ENCODE results near the gene KLHL10.
A peak's percentile ranks its signal among the peaks of the same experiment; 100 is the strongest.
"Not testable (repeated sequence)": the region's sequence is repeated elsewhere in the genome, so short reads cannot be mapped to it uniquely, and the experiment has no call there.

KLHL10 gene

DNA sequence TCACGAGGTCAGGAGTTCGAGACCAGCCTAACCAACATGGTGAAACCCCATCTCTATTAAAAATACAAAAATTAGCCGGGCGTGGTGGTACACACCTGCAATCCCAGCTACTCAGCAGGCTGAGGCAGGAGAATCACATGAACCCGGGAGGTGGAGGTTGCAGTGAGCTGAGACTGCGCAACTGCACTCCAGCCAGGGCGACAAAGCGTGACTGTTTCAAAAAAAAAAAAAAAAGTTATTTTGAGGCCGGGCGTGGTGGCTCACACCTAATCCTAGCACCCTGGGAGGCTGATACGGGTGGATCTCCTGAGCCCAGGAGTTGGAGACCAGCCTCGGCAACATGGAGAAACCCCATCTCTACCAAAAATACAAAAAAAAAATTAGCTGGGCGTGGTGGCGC, 13.8 kb downstream of the KLHL10 start:
- DNase-seq (ENCODE audit: low read depth in 2 of 2), result not testable (repeated sequence)

DNA sequence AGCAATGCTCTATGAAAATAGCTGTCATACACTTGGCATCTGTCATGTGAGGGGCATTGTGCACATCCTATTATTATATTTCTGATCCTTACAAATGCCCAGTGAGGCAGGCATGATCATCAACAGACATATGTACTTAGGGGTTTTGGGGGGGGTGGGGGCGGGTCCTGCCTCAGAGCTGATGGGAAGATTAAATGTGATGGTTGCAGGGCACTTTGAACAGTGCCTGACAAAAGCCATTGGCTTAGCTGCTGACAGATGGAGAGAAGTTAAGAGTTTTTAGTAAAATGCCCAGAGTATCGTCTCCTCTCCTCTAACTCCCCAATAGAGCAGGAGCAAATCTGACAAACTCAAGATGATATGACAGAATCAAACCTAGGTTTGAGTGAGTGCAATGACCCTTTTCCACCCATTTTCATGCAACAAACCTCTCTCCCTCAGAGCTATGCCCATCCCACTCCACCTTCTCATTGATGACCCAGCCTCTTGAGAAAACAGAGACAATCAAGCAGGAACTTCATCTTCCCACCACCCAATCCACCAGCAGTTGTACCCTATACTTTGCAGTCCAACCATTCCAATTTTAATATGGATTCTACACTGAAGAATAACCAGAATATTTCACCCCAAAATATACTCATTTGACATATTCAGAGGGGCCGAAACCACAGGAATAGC, 22.8 kb downstream of the KLHL10 start:
- DNase-seq (ENCODE audit: low read depth in 2 of 2), result no peak

DNA sequence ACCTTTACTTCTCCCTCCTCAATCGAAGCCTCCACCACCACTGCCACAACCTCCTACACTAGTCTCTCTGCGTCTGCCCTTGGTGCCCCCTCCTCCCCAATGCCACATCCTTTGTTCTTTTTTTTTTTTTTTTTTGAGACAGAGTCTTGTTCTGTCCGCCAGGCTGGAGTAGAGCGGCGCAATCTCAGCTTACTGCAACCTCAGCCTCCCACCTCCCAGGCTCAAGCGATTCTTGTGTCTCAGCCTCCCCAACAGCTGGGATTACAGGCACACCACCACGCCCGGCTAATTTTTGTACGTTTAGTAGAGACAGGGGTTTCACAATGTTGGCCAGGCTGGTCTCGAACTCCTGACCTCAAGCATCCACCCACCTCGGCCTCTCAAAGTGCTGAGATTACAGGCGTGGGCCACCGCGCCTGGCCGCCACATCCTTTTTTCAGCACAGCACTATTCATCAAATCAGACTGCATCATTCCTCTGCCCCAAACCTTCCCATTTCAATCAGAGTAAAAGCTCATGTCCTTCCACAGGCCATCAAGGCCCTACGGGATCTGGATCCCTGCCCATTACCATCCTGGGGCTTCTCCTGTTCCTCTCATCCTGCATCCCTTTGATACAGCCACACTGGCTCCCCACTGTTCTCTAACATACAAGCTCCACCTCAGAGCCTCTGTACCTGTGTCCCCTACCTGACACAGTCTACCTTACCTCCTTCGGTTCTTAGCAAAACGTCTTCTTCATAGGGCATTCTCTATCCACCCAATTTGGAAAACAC, 25.6 kb downstream of the KLHL10 start:
- DNase-seq (ENCODE audit: low read depth in 2 of 2), result peak in 1 of 2 donors; percentile 19

DNA sequence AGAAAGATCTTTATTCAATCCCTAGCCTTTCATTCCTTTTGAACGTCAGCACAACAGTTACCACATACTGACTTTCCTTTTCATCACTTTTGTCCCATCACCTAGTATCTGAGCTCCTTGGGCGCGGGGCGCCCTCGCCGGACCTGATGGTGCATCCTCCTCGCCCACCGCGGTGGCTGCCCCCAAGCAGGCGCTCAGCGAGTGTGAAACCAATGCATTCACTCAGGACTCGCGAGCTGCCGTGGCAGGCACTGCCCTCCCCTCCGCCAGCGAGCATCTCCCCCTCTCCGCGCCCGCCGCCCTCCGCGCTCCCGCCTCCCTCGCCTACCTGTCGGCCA, 26.8 kb downstream of the KLHL10 start:
- peak in 1 of 2 donors; percentile 30 for DNase-seq (ENCODE audit: low read depth in 2 of 2)

DNA sequence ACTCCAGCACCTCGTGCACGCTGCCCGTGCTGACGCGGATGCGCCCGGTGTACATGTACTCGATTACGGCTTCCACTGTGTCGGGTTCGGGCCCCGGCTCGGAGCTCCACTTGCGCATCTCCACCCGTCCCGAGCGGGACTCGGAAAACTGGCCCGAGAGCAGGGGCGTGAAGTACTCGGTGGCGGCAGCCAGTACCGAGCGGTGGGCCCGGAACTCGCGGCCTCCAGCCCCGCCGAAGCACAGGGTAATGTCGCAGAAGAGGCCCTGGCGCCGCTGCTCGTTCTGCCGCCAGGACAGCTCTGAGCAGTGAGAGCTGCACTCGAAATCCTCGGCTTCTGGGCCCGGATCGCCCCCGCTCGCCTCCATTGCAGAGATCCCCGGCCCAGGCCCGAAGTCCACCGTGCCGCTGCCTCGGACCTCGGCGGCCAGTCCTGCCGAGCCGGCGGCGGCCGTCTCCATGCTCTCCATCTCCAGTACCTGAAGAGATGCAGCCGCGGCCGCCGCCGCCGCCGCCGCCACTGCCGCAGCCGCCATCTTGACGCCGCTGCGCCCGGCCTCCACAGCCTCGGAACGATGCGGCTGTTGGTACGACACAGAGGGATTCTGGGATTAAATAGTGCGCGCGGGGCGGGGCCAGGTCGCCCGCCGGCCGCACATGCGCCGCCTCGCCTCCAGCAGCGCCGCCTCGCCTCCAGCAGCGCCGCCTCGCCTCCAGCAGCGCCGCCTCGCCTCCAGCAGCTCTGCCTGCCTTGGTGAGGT, 27.4 kb downstream of the KLHL10 start, which contains the start of gene KLHL11:
Gene KLHL11, minus strand, starts transcription at position 588 of the 760 bp plus-strand sequence. Its CDS starts 53 bp downstream, at position 535.
- peak; percentile 70 to 77 for DNase-seq (ENCODE audit: low read depth in 2 of 2)

DNA sequence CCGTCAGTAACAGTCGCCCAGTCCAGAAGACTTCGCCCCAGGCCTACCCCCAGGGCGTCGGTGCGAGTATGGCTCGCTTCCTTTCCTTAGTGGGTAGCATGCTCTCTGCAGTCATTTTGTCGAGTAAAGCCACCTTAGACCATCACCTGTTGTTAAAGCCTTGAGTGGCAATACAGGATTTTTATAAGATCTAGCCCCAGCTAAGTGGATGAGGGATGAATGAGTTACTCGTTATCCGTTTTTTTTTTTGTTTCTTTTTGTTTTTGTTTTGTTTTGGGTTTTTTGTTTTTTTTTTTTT, 27.9 kb downstream of the KLHL10 start:
- no peak for DNase-seq (ENCODE audit: low read depth in 2 of 2)

DNA sequence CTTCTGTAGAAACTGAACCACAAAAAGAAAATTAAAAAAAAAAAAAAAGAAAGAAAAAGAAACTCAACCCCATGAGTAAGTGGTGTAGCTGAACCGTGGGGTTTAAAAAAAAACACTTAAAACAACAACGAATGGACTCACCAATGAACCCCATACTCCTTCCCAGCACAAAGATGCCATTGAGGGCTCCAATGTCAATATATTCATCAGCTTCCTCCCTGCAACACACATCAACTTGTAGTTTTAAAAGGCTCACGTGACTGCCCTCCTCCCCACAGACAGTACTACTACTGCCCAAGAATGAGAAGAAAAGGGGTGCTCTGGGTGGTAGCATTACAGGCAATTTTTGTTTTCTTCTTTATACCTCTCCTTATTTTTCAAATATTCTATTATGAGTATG, 30.9 kb downstream of the KLHL10 start:
- DNase-seq (ENCODE audit: low read depth in 2 of 2), result no peak

DNA sequence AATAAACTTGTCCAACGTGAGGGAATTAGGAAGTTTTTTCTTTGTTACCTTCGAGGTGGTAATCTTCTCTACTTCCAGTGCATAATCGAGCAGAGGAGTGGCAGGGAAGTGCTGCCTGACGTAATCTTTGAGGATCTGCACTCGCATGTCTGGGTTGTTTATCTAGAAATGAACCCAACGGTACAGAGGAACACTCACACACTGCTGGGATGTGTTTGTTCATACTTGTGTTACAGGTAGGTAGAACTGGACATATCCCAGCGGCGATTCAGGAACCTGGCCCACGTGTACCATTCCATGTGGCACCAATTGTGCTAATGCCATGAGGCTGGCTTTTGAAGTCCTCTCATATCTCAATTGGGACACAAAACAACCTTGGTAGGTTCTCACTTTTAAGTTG, 31.8 kb downstream of the KLHL10 start:
- no peak for DNase-seq (ENCODE audit: low read depth in 2 of 2)

DNA sequence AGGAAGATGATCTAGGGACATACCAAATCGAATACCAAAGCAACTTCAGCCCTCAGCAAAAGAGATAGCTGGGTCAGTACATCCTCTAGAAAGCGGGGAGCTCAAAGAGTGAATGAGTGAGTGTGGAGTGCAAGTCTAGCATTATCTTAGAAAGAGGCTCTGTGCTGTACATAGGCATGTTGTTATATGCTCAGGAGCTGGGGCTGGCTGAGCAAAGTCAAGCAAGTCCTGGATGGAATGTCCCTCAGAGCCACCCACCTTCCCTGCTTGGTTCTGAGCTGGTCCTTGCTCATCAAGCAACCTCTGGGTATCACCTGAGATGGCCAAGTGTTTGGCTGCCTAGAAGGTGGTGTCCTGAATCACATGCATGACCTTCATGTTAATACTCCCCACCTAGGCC, 32.5 kb downstream of the KLHL10 start:
- no peak for DNase-seq (ENCODE audit: low read depth in 2 of 2)

DNA sequence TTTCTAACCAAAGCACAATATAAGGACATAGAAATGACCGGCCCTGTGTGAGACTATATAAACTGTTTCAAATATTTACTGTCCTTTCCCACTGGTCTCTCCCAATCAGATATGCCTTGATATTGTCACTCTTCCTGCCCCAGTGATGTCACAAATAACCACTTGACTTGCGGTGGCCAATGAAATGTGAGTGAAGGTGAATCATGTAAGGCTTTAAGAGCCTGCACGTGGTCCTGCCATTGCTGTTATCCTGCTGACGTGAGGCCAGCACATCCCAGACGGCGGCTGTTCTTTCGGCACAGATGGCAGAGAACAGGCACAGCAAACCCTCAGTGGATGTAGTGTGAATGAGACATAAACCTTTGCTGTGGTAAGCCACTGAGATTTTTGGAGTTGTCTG, 33.0 kb downstream of the KLHL10 start:
- DNase-seq (ENCODE audit: low read depth in 2 of 2), result no peak

DNA sequence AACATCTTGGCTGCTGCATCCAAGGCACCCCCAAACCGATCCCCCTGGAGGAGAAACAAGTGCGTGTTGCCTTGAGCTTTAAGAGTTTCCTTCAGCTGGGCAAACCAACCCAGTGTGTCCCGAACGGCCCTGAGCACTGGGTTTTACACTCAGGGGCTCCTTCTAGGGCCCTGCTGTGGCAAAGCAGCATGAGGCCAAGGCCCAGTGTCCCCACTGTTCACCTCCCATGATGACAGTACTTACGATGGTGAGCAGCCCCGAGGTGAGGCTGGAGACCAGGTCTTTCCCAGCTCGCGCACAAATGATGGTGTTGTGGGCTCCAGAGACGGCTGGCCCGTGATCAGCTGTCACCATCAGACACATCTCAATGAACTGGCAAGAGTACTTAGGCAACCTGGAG, 34.2 kb downstream of the KLHL10 start:
- no peak for DNase-seq (ENCODE audit: low read depth in 2 of 2)

DNA sequence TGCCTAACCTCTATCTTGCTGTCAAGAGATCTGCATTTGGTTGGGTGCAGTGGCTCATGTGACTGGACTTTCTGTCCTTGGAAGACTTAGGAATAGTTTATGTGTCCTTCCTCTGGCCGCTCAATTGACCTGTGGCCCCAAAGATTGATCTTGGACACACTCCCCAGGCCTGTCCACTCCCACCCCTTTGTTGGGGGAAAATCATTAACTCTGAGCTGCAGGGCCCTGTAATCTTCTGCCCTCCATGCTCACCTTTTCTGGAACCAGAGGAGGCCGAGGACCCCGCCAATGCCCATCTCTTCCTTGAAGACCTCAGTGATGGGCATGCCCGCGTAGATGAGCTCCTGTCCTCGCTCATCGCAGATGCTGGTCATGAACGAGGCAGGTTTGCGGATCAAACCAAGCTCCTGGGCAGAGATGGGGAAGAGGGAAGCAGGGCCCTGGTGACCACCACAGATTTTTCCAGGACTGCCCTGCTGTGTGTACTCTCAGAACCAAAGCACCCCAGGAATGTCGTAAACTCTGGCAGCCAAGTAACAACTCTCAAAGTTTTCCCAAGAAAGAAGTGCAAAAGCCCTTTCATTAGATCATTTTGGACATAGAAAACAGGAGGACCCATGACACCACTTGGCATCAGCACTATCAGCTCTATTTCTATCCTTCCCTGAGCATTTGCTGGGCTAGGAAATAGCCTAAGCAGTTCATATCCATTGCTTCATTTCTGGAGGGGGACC, 36.1 kb downstream of the KLHL10 start:
- no peak for DNase-seq (ENCODE audit: low read depth in 2 of 2)

DNA sequence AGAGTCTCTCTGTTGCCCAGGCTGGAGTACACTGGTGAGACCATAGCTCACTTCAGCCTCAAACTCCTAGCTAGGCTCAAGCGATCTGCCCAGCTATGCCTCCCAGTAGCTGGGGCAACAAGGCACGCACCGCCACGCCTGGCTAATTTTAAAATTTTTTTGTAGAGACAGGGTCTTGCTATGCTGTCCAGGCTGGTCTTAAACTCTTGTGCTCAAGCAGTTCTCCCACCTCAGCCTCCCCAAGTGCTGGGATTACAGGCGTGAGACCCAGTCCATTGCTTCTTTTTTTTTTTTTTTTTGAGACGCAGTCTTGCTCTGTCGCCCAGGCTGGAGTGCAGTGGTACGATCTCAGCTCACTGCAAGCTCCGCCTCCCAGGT, 36.7 kb downstream of the KLHL10 start:
- DNase-seq (ENCODE audit: low read depth in 2 of 2), result not testable (repeated sequence)

DNA sequence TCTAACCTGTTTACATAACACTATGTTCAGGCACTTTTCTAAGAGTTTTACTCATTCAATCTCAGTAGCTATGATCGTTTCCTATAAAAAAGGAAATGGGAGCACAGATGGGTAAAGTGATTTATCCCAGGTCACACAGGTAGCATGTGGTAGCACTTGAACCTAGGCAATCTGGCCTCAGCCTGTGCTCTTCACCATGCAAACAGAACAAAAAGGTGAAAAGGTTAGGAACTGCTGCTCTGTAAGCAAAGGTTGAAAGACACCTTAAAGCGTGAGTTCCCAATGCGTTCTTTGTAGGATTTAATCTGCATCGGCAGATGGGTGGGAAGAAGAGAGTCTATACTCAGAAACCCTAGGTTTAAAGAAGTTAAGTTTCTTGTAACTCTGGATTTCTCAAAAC, 42.5 kb downstream of the KLHL10 start:
- no peak for DNase-seq (ENCODE audit: low read depth in 2 of 2)

DNA sequence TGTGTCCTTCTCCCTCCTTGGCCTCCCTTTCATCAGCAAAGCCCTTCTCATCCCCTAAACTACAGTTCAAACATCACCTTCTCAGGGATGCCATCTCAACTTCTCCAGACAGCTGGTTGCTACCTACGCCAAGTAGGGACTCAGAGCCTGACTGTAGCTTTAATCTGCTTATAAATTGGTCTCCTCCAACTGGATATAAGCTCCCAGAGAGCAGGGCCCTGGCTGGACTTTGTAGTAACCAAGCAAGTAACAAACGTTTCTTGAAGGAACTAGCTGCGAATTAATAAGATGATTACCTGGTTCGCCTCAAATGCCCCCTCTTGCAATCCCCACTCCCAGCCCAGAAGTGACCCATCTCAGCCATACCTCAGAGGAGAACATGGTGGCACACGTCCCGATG, 45.1 kb downstream of the KLHL10 start:
- DNase-seq (ENCODE audit: low read depth in 2 of 2), result no peak

DNA sequence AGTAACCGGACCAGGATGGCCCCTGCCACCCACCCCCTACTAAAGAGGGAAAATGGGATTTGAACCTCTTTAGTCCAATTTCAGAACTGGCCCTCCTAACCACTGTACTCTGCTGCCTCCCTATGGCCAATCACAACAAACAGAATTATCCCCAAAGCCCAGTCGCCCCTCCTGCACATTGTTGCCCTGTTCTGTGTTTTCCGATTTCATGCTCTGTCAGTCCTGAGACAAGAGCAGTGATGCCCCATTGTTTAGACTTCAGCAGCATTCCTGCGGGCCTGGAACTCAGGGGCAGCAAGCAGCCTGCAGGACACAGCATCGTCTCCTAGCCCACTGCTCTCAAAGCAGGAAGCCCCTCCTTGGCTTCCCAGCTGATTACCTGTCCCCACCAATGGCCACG, 48.1 kb downstream of the KLHL10 start:
- no peak for DNase-seq (ENCODE audit: low read depth in 2 of 2)

DNA sequence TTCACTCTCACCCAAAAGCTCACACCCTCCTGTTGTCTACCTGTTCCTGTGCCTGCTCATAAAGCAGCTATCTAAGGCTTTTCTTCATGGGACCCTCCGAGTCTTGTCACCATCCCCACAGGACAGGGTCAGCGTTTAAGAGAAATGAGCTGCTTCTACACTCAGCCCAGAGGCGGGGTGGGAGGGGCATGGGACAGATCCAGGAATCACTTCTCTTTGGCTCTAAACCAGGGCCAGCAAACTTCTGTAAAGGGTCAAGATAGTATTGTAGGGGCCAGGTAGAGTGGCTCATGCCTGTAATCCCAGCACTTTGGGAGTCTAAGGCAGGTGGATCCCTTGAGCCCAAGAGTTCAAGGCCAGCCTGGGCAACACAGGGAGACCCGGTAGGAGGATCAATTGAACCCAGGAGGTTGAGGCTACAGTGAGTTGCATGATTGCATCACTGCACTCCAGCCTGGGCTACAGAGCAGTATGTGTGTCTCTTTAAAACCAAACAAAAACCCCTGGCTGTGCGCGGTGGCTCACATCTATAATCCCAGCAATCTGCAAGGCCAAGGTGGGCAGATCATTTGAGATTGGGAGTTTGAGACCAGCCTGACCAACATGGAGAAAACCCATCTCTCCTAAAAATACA, 50.8 kb downstream of the KLHL10 start:
- DNase-seq (ENCODE audit: low read depth in 2 of 2), result no peak

DNA sequence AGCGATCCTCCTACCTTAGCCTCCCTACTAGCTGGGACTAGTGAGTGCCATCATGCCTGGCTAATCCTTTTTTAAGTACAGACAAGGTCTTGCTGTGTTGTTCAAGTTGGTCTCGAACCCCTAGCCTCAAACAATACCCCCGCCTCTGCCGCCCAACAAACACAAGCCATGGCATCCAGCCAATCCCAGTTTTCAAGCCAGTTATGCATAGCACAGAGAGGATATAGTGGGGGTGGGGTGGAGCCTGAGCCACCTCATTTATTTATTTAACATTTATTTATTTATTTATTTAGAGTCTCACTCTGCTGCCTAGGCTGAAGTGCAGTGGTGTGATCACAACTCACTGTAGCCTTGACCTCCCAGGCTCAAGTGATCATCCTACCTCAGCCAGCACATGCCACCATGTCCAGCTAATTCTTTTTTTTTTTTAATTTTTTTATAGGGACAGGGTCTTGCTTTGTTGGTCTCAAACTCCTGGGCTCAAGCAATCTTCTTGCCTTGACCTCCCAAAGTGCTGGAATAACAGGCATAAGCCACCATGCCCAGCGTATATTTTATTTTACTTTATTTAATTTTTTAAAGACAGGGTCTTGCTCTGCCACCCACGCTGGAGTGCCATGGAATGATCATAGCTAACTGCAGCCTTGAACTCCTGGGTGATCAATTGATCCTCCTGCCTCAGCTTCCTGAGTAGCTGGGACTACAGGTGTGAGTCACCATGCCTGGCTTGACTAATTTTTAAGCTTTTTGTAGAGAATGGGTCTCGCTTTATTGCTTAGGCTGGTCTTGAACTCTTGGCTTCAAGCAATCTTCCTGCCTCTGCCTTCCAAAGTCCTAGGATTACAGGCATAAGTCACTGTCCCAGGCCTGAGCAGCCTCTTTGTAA, 53.8 kb downstream of the KLHL10 start:
- no peak for DNase-seq (ENCODE audit: low read depth in 2 of 2)

DNA sequence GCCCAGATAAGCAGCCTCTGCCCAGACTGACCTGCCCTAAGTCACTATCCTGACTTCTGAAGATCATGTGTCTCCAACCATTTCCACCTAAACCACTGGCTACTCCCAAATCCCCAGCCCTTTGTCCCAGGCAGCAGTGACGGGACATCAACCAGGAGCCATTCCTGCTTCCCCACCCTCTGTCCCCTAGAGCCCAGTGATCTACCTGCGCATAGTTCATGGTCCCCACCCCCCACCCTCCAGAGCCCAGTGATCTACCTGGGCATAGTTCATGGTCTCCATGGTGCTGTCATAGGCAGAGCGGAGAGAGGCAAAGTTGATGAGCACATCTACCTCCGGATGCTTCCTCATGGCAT, 54.4 kb downstream of the KLHL10 start:
- DNase-seq (ENCODE audit: low read depth in 2 of 2), result no peak

DNA sequence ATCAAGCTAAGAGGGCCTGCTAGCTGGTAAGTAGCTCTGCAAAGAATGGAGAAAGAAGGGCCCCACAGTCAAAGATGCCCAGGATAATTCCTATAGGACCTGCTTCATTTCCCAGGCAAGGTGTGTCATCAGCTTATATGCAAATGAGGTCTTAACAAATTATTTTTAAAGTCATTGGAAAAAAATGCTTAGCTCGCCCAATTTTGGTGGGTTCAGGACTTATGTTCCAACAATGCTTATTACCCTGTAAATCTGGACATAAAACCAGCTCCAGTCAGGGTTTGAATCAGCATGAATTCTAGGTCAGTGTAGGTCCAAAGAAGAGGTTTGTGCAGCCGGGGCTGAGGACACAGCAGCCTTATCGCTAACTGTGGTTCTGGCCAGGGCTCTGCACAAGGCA, 55.8 kb downstream of the KLHL10 start:
- DNase-seq (ENCODE audit: low read depth in 2 of 2), result no peak

DNA sequence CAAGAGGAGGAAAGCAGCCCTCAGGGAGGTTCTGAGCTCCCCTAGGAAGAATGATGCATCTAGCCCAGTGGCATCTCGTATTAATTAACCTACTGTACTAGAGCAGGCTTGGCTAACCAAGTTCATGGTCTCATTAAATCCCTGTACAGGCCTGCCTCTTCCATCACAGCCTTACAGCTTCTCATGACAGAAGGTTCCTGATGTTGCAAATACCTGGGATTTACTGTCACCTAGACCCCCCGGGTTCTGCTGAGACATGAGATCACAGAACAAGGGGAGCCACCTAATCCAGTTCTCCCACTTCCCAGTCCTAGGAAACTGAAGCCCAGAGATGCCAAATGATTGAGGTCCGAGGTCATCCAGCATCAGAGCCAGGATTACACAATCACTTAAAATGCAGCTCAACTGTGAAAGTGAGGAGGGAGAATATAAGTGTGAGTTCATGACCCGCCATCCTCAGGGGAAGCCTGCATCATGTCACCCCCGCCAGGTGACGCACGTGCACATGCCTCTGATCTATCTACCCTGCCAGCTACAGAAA, 57.2 kb downstream of the KLHL10 start:
- no peak for DNase-seq (ENCODE audit: low read depth in 2 of 2)
